BLaER1 treated with 17β-estradiol and CSF1 and Interleukin-3, amounts not matched to agents 10 nM and 100 nM (cell line): Measurements from ENCODE around the gene ALK.
A peak's percentile ranks its signal among the peaks of the same experiment; 100 is the strongest.

Experiments
- H3K27ac ChIP-seq, 11 experiments: shearing (Covaris generic); formaldehyde crosslinking; 2 replicates each; pipeline ENCODE4 v1.8.1; 2022
- H3K27me3 ChIP-seq, 11 experiments: shearing (Covaris generic); formaldehyde crosslinking; 2 replicates each; pipeline ENCODE4 v1.8.1; 2022
- H3K36me3 ChIP-seq, 11 experiments: shearing (Covaris generic); formaldehyde crosslinking; 2 replicates each; pipeline ENCODE4 v1.8.1; 2022
- H3K4me1 ChIP-seq, 10 experiments: shearing (Covaris generic); formaldehyde crosslinking; 2 replicates each; pipeline ENCODE4 v1.8.1; 2022
- H3K4me2 ChIP-seq, 11 experiments: shearing (Covaris generic); formaldehyde crosslinking; 2 replicates each; pipeline ENCODE4 v1.8.1; 2022
- H3K4me3 ChIP-seq, 10 experiments: shearing (Covaris generic); formaldehyde crosslinking; 2 replicates each; pipeline ENCODE4 v1.8.1; 2022
- H3K9ac ChIP-seq, 11 experiments: shearing (Covaris generic); formaldehyde crosslinking; 2 replicates each; pipeline ENCODE4 v1.8.1; 2022
- H3K9me3 ChIP-seq, 11 experiments: shearing (Covaris generic); formaldehyde crosslinking; replicated peaks in 1 of 11; 2 replicates each; pipeline ENCODE4 v1.8.1; 2022
- H4K20me1 ChIP-seq, 11 experiments: shearing (Covaris generic); formaldehyde crosslinking; 2 replicates each; pipeline ENCODE4 v1.8.1; 2022
- Cebpa-rat ChIP-seq, 11 experiments: shearing (Covaris generic); IDR thresholded peaks; 2 replicates each; pipeline ENCODE4 v1.8.1; 2022

ALK gene

DNA sequence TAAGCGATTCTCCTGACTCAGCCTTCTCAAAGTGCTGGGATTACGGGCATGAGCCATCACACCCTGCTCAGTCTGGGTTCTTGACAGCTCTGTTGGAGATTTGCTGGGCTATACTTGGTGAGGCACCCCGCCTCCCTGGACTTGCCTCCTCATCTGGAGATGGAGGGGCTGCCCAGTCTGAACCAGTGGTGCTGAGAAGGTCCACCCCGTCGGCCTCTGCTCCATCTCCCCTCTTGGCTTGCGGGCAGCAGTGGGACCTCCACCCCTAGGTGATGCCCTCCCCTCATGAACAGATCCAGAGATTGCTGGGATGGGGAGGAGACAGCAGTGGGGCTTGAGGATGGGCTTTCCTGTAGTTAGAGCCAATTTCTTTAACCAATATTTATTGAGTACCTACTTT lies 685.3 kb downstream of the ALK start:
- H3K27me3 ChIP-seq, result no peaks in the 10 kb centered on the region
- H3K4me1 ChIP-seq, result peaks cover 0 to 11% (median 0%) of the 10 kb centered on the region in 10 experiments; a peak in 3 of 20 replicates
- TF ChIP-seq Cebpa-rat (IDR thresholded peaks at IDR 0.05), result no peak
- no peak overlapping the region for H3K4me3 ChIP-seq
- H3K4me2 ChIP-seq, result no peak overlapping the region
- no peak overlapping the region for H3K27ac ChIP-seq
- H3K36me3 ChIP-seq, result no peaks in the 10 kb centered on the region
- H3K9ac ChIP-seq, result no peak overlapping the region
- H4K20me1 ChIP-seq, result no peaks in the 10 kb centered on the region; a peak in 2 of 22 replicates
- H3K9me3 ChIP-seq, result no peaks in the 10 kb centered on the region

GRCh38 chr2:29235411-29235810 lies 686.0 kb downstream of the ALK start:
- H3K9me3 ChIP-seq, result no peaks in the 10 kb centered on the region
- H3K27me3 ChIP-seq, result no peaks in the 10 kb centered on the region
- no peak overlapping the region for H3K4me2 ChIP-seq
- no peak overlapping the region for H3K9ac ChIP-seq
- H3K36me3 ChIP-seq, result no peaks in the 10 kb centered on the region
- no peak for TF ChIP-seq Cebpa-rat (IDR thresholded peaks at IDR 0.05)
- H3K27ac ChIP-seq, result no peak overlapping the region
- no peak overlapping the region for H3K4me3 ChIP-seq
- H3K4me1 ChIP-seq, result peaks cover 0 to 14% (median 0%) of the 10 kb centered on the region in 10 experiments; a peak in 5 of 20 replicates
- no peaks in the 10 kb centered on the region; a peak in 2 of 22 replicates for H4K20me1 ChIP-seq

DNA sequence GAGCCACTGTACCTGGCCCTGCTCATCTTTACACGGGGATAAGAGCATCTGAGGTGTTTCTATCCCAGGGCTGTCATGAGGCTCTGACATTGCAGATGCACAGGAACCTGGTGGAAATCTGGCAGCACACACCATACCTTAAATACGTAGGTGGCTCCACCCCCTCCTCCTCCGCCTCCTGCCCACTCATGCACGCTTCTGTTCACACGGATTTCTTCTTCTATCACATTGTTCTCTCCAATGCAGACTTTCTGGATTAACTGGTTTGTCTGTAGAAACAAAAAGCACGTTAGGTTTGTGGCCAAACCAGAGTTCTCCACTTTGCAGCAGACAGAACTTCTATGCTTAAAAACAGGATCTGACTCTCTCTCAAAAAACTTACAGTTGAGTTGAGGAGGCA lies 688.0 kb downstream of the ALK start:
- Histone ChIP-seq H3K9ac (no peak overlapping the region), H3K4me2 (no peak overlapping the region), H3K27me3 (no peaks in the 10 kb centered on the region), H3K4me3 (no peak overlapping the region), H3K36me3 (no peaks in the 10 kb centered on the region), H3K9me3 (no peaks in the 10 kb centered on the region), H3K27ac (no peak overlapping the region), H3K4me1 (peaks cover under 1 to 18% (median 8%) of the 10 kb centered on the region in 10 experiments; a peak in 19 of 20 replicates), H4K20me1 (no peaks in the 10 kb centered on the region; a peak in 3 of 22 replicates)
- no peak for TF ChIP-seq Cebpa-rat (IDR thresholded peaks at IDR 0.05)

GRCh38 chr2:29232041-29232440 lies 689.3 kb downstream of the ALK start:
- Histone ChIP-seq H3K36me3 (no peaks in the 10 kb centered on the region), H3K27ac (no peak overlapping the region), H3K4me1 (peaks cover 15 to 32% (median 20%) of the 10 kb centered on the region in 10 experiments), H3K9me3 (no peaks in the 10 kb centered on the region), H3K27me3 (no peaks in the 10 kb centered on the region), H3K4me2 (no peak overlapping the region), H4K20me1 (no peaks in the 10 kb centered on the region; a peak in 3 of 22 replicates), H3K9ac (no peak overlapping the region), H3K4me3 (no peak overlapping the region)
- no peak for TF ChIP-seq Cebpa-rat (IDR thresholded peaks at IDR 0.05)

GRCh38 chr2:29229640-29230039 lies 691.7 kb downstream of the ALK start:
- H3K4me2 ChIP-seq, result peak overlapping the region in 2 of 11 experiments; percentile 79 to 86; a peak in 1 of 22 replicates
- no peak overlapping the region for H3K4me3 ChIP-seq
- no peak overlapping the region for H3K9ac ChIP-seq
- H3K27me3 ChIP-seq, result no peaks in the 10 kb centered on the region
- H3K27ac ChIP-seq, result no peak overlapping the region
- TF ChIP-seq Cebpa-rat (IDR thresholded peaks at IDR 0.05), result no peak
- no peaks in the 10 kb centered on the region; a peak in 3 of 22 replicates for H4K20me1 ChIP-seq
- no peaks in the 10 kb centered on the region for H3K9me3 ChIP-seq
- H3K36me3 ChIP-seq, result no peaks in the 10 kb centered on the region
- H3K4me1 ChIP-seq, result peaks cover 15 to 45% (median 29%) of the 10 kb centered on the region in 10 experiments

- Histone ChIP-seq H3K9me3 (no peaks in the 10 kb centered on the region), H3K9ac (no peak overlapping the region), H3K27me3 (no peaks in the 10 kb centered on the region), H4K20me1 (no peaks in the 10 kb centered on the region; a peak in 3 of 22 replicates), H3K4me1 (peaks cover 21 to 52% (median 36%) of the 10 kb centered on the region in 10 experiments), H3K4me3 (no peak overlapping the region), H3K27ac (no peak overlapping the region), H3K36me3 (no peaks in the 10 kb centered on the region), H3K4me2 (peak overlapping the region in 5 of 11 experiments; percentile 5 to 86 (median 25); a peak in 5 of 22 replicates)
- TF ChIP-seq Cebpa-rat (IDR thresholded peaks at IDR 0.05), result no peak
Observed at GRCh38 chr2:29228947-29229346, 692.4 kb downstream of the ALK start.

- peak overlapping the region; percentile 46 to 86 (median 70) for H3K4me2 ChIP-seq
- H4K20me1 ChIP-seq, result no peaks in the 10 kb centered on the region; a peak in 3 of 22 replicates
- TF ChIP-seq Cebpa-rat (IDR thresholded peaks at IDR 0.05), result no peak
- H3K4me3 ChIP-seq, result no peak overlapping the region
- H3K36me3 ChIP-seq, result no peaks in the 10 kb centered on the region
- no peak overlapping the region for H3K27ac ChIP-seq
- H3K27me3 ChIP-seq, result no peaks in the 10 kb centered on the region
- no peaks in the 10 kb centered on the region for H3K9me3 ChIP-seq
- H3K9ac ChIP-seq, result no peak overlapping the region
- H3K4me1 ChIP-seq, result peaks cover 29 to 60% (median 44%) of the 10 kb centered on the region in 10 experiments
Observed at GRCh38 chr2:29227935-29228675, 693.3 kb downstream of the ALK start.

- no peaks in the 10 kb centered on the region; a peak in 2 of 22 replicates for H4K20me1 ChIP-seq
- H3K27me3 ChIP-seq, result no peaks in the 10 kb centered on the region
- TF ChIP-seq Cebpa-rat (IDR thresholded peaks at IDR 0.05), result no peak
- H3K36me3 ChIP-seq, result no peaks in the 10 kb centered on the region
- no peaks in the 10 kb centered on the region for H3K9me3 ChIP-seq
- H3K4me3 ChIP-seq, result no peak overlapping the region
- H3K27ac ChIP-seq, result no peak overlapping the region
- H3K9ac ChIP-seq, result no peak overlapping the region
- peaks cover 29 to 73% (median 47%) of the 10 kb centered on the region in 10 experiments for H3K4me1 ChIP-seq
- peak overlapping the region in 5 of 11 experiments; percentile 11 to 84 (median 72); a peak in 7 of 22 replicates for H3K4me2 ChIP-seq
Observed at GRCh38 chr2:29226808-29227207, 694.6 kb downstream of the ALK start.

- peaks cover 29 to 78% (median 47%) of the 10 kb centered on the region in 10 experiments for H3K4me1 ChIP-seq
- H3K27ac ChIP-seq, result no peak overlapping the region
- no peak overlapping the region for H3K4me3 ChIP-seq
- peak overlapping the region in 3 of 11 experiments; percentile 11 to 84 (median 67); a peak in 4 of 22 replicates for H3K4me2 ChIP-seq
- no peaks in the 10 kb centered on the region; a peak in 2 of 22 replicates for H4K20me1 ChIP-seq
- no peak for TF ChIP-seq Cebpa-rat (IDR thresholded peaks at IDR 0.05)
- no peaks in the 10 kb centered on the region for H3K36me3 ChIP-seq
- H3K27me3 ChIP-seq, result no peaks in the 10 kb centered on the region
- H3K9me3 ChIP-seq, result no peaks in the 10 kb centered on the region
- no peak overlapping the region for H3K9ac ChIP-seq
Observed at GRCh38 chr2:29226375-29226774, 695.0 kb downstream of the ALK start.
